ENCODE results near the gene HNRNPLL. TPM values are rescaled to one million over a fixed set of nuclear protein-coding genes. Genes with fewer than 3 reads are reported as not detected.

HNRNPLL gene
- polyA plus RNA-seq, 1 donor: 35.5 TPM

DNA sequence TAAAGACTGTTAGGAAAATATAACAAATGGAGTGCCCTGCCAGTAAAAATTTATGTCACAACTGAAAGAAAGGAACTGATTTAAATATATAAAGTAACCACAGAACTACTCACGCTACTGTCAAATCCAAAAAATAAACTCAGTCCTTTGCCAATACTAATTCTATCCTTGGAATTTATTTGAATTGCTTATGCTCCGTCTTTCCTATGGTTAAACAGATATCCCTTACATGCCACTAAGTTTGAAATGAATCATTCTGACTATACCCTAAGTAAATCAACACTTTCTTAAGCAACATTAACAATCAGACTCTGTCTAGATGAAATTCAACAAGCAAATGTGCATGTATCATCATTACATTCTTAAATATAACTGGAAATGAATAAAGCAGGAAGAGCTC lies 9.8 kb downstream of the HNRNPLL start:
- no peak for DNase-seq

DNA sequence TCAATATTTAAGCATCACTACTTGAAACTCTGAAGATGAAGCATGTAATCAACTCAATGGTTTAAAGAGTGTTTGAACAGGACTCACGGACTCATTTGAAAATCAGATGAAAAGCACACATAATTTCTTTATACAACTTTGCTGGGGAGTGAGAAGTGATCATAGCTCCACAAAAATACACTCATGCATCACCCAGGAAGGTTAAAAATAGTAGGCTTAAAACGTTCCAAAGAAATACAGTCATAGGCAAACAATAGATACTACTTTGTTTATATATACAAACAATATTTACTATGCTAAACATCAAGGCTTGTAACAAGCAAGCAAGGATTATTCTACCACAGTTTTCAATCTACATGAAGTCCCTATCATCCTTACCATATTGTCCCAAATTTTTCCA lies 11.6 kb downstream of the HNRNPLL start:
- DNase-seq: no peak

GRCh38 chr2:38590053-38590452 lies 12.7 kb downstream of the HNRNPLL start:
- no peak for DNase-seq

DNA sequence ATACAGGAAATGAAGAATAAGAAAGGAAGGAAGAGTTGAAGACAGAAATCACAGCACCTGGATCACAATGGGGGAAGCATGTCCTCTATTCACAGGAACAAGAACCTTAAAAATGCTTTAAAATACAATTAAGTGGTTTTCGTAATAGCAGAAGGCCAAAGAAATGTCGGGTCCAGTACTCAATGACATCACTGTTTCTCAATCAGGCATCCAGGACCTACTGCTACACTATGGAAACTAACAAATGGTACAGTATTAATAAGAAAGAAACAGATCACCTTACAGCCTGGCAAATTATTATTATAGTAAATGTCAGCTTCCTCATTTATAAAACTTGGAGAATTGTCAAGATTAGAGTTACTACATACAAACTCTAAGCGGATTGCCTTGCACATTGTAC lies 15.8 kb downstream of the HNRNPLL start:
- no peak for DNase-seq

DNA sequence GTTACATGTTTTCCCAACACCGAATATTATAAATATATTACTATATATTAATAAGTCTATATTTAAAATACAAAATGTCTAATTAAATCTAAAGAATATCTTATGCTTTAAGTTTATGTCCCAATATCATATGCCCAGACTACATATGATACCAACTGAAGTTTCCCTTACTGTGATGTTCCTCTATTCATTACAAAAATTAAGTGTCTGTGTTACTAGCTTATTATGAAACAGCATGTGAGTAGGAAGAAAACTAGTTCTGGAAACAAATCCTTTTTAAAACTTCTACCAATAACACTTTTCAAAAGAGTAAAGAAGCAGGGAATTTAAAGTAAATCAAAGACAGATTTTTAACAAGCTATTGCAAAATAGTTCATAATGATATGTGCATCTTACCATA lies 17.8 kb downstream of the HNRNPLL start:
- DNase-seq: no peak

- no peak for DNase-seq
Observed at GRCh38 chr2:38583994-38584393, 18.7 kb downstream of the HNRNPLL start.

GRCh38 chr2:38583524-38583923 lies 19.2 kb downstream of the HNRNPLL start:
- DNase-seq: no peak

DNA sequence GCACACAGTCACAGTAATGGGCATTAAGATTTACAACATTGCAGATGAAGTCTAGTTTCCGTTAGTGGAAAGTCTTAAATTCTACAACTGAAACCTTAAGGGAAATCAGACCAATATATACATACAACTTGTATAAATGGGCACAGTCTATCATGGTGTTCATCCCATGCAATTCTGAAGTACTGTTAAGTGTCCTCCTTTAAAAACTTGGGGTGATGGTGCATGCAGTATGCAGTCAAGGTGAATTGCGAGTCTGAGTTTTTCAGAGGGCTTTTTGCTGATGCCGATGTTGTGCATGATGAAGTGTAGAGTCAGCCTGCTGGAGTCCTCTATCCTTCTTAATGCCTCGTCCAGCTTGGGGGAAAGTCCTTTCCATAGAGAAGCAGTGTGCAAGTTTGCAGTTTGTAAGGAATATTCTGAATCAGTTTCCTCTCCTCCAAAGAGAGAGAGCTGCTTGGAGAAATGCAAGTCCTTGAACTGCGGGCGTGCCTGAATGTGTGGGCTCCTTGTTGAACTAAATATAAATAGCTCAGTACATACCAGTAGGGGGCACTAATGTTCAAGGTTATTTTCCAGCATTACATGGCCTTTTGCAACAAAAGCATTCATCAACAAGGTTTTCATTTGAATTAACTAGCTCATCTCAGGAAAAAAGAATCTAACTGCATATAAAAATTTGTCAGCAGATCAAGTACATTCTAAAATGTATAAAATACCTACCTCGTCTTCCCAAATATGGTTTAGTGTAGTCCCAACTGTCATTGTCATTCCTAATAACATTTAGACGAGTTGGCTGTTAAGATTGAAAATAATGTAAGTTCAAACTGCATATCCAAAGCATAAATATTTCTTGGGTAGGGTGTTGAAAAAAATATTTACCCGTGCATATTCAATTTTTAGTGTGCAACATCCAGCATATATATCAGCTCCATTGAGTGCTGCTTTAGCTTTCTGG lies 21.3 kb downstream of the HNRNPLL start:
- peak; percentile 63 for DNase-seq

DNA sequence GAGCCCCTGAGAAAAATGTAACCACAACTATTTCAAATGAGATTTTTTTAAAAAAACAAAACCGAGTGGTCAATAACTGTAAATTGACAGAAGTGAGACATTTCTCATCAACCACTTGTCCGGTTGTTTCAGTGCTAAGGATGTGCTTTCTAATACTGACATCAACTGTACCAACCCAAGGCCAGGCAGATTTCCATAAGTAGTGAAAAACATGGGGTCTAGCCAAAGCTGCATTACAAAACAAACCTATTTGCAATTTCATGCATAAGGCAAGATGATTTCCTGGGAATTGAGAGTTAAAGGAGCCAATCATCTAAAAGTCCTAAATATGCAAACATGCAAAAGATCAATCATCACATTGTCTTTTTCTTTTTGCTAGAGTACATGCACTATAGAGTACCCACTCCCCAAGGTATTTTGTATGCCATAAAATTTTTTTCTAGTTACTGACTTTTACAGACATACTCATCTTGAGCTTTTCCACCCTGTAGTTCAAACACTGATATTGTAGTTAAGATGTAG lies 22.6 kb downstream of the HNRNPLL start:
- no peak for DNase-seq

- DNase-seq: no peak
Observed at GRCh38 chr2:38578832-38579231, 23.9 kb downstream of the HNRNPLL start.

DNA sequence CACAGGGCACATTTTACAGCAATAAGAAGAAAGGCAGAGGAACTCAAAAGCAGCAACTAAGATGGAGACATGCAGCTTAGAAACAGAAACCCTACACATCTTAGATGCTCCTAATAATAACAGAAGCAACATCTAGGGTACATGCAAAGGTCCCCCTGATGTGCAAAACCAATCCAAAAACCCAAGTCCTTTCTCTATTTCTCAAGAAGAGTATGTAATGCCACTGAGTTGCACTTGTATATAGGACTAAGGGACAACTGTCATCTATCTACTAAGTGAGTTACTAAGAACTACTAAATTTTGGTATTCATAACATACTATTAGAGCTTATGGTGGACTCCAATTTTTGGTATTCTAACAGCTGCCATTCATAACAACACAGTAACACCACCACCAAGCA lies 28.4 kb downstream of the HNRNPLL start:
- no peak for DNase-seq

DNA sequence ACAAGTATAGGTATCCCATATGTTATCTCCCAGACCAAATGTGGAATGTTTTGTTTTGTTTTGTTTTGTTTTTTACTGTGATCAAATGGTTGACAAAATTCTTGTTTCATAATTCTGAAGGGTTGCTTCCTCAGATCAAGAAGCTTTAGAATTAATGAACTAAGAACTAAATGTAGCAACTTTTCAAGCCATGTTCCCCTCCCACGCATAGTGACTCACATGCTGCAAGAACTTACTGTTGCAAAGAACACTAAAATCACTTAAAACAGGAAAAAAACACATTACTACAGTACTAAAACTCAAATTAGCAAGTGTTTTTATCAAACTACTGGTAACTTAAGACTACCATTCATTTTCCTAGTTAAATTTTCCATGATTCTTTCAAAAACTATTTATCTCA lies 30.6 kb downstream of the HNRNPLL start:
- DNase-seq: no peak

DNA sequence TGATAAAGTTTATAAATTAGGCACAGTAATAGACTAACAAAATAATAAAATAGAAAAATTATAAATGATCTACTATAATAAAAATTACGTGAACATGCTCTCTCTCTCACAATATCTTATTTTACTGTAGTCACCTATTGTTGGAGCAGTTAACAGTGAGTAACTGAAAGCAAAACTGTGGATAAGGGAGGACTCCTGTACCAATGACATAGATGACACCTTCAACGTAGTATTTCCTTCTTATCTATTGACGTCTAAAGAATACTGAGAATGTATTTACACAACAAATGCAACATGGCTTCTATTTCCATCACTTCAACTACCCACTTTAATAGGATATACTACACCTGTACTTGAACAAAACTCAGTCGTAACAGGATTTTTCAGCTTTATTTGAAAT lies 31.5 kb downstream of the HNRNPLL start:
- DNase-seq: no peak

DNA sequence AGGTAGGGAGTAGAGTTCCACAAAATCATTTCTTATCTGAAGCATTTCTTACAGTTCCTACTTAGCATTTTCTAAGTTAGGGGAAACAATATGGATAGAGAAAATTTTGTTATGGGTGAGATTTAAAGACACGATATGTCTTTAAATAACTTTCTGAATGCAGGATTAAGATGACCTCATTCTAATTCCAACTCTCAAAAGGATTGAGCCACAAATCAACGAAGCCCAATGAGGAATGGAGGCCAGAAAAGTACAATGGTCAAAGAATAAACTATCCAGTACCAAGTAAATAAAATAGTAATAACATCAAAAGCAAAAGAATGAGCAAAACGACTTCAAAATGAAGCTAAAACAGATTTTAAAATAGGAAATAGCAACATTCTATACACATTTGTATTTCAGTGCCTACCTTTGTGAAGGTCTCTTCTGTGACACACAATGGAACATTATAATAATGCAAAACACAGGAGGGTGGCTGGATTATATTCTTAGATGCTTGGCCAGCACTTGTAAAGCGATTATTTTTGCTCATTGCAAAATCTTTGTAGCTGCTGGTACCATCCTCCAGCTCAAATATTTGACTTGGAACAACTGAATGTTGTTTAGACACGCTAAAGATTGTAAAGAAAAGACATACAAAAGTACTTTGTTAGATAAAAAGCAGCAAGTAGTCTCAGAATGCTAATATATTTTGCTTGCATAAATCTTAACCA lies 33.8 kb downstream of the HNRNPLL start:
- DNase-seq: no peak

DNA sequence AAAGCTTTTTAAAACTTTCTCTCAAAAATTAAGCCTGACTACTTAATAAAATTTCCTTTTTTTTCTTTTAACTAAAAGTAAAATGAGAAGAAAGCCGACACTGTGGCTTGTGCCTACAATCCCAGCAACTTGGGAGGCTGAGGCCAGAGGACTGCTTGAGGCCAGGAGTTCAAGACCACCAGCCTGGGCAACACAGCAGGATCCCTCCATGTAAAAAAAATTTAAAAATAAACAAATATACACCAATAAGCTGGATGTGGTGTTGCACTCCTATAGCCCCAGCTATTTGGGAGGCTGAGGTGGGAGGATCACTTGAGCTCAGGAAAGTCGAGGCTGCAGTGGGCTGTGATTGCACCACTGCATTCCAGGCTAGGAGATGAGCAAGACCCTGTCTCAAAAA lies 37.4 kb downstream of the HNRNPLL start:
- no peak for DNase-seq

GRCh38 chr2:38561691-38562090 lies 41.0 kb downstream of the HNRNPLL start:
- no peak for DNase-seq

DNA sequence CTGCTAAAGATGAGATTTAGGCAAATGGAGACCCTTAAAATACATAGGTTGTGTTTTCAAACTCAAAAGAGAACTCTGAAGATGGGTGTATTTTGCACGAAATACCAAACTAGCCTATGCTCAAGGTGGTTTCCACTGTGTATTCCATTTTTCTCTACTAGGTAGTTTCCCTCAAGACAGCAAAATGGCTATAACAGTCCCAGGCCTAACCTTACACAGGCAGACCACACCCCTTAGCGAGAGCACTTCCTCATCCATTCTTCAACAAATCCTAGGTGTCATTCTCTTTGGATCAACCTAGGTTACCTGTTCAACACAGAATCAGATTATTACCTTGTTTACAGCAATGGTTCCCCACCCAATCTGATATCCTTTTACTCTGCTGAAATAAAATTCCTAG lies 42.6 kb downstream of the HNRNPLL start:
- DNase-seq: no peak

GRCh38 chr2:38557981-38558380 lies 44.7 kb downstream of the HNRNPLL start:
- DNase-seq: no peak

DNA sequence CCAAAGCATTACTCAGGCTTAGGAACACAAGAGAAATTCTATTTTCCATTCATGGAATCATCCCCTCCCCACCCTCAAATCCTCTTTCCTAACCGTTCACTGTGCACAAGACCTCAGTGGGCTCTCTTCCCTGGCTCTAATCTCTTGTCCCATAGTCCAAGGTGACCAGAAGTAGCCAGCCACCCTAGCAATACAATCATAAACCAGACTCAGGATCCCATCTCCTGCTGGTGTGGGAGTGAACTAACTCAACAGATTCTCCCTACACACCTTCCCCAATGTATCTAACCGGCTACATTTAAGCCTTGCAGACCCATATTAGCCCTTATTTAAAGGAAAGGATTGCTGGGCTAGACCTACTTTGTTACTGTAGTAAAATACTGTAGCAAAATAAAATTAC lies 45.5 kb downstream of the HNRNPLL start:
- no peak for DNase-seq

GRCh38 chr2:38556006-38556801 lies 46.5 kb downstream of the HNRNPLL start:
- DNase-seq: no peak

- DNase-seq: no peak
Observed at GRCh38 chr2:38554973-38555595, 47.6 kb downstream of the HNRNPLL start.

DNA sequence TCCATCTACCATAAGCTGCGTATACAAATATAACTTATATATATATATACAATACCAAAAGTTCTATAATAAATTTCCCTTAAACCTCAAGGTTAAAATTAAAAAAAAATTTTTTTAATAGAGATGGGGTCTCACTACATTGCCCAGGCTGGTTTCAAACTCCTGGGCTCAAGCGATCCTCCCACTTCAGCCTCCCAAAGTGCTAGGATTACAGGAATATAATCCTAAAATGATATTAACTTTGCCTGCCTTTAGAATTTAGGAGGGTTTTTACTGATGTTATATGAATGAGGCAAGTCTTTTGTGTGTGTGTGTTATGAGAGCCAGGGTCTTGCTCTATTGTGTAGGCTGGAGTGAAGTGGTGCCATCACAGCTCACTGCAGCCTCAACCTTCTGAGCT lies 49.2 kb downstream of the HNRNPLL start:
- DNase-seq: no peak
